ENCODE data around the gene AHNAK. TPM values are rescaled to one million over a fixed set of nuclear protein-coding genes. Genes with fewer than 3 reads are reported as not detected.

Gene AHNAK
- total RNA-seq (396 and 762 TPM in 2 replicates), polyA plus RNA-seq (209 and 220 TPM in 2 replicates), polyA minus RNA-seq (ENCODE audit: low replicate concordance) (340 and 357 TPM in 2 replicates)
- 281 and 392 TPM in 2 replicates for polyA plus RNA-seq (2012)

DNA sequence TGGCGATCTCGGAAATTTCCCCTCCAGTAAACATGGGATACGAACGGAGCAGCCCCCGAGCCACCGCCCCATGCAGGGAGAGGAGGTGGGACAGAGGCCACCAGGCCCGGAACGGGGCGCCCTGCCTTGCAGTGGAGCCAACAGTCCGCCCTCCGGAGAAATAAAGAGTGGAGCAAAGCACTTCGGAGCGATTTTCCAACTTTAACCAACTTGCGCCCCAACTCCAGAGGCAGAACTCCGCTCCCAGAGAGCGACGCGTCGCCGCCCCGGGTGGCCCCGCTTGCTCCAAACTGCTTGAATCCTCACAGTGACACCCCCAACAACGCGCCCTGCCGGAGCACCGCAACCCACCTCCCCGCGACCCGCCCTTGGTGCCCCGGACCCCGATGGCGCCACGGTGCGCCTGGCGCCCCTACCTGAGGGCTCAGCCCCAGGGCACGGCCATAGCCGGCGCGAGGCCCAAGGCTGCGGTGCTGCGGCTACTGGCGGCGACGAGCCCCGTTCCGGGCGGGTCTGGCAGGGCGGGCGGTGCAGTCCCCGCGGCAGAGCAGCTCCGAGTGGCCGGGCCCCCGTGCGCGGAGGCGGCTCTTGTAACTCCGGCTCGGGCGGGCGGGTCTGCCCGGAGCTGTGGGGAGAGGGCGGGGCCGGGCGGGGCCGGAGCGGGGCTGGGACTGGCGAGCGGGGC, at the start of gene AHNAK:
TSS of gene AHNAK (minus strand) at position 563 of the 685 bp plus-strand sequence. CDS start 10,708 bp downstream, outside the sequence.
- Histone ChIP-seq H3K36me3 (ENCODE audit: control insufficient read depth, insufficient read depth, low read length) (peaks cover 11% of the 10 kb centered on the region), H3K79me2 (ENCODE audit: control insufficient read depth, insufficient read depth, low read length) (peaks cover 67% of the 10 kb centered on the region), H3K4me1 (ENCODE audit: control insufficient read depth, extremely low read depth, insufficient read depth, low read length) (peaks cover 15% of the 10 kb centered on the region), H3K27ac (ENCODE audit: insufficient read depth, low read length) (peak within 1 kb of the TSS; percentile 83), H3K4me3 (replicated peaks in 1 of 4; ENCODE audit: control extremely low read depth in 1 of 4, insufficient read depth in 1 of 4, low read depth in 3 of 4, low read length in 4 of 4) (peak within 1 kb of the TSS; percentile 96 to 100 (median 98)), H4K20me1 (ENCODE audit: control insufficient read depth, extremely low read depth, insufficient read depth, low read length) (peaks cover 3% of the 10 kb centered on the region), H3K27me3 (ENCODE audit: control insufficient read depth, insufficient read depth, low read length) (no peaks in the 10 kb centered on the region), H2AFZ (ENCODE audit: low read length) (peak within 1 kb of the TSS; percentile 13), H3K9ac (ENCODE audit: insufficient read depth, low read length) (peak within 1 kb of the TSS; percentile 91), H3K4me2 (ENCODE audit: extremely low read depth, insufficient read depth, low read length) (peak within 1 kb of the TSS; percentile 98), H3K9me3 (ENCODE audit: control insufficient read depth, insufficient read depth, low read depth, low read length) (no peaks in the 10 kb centered on the region)
- TF ChIP-seq, protein P1, sequence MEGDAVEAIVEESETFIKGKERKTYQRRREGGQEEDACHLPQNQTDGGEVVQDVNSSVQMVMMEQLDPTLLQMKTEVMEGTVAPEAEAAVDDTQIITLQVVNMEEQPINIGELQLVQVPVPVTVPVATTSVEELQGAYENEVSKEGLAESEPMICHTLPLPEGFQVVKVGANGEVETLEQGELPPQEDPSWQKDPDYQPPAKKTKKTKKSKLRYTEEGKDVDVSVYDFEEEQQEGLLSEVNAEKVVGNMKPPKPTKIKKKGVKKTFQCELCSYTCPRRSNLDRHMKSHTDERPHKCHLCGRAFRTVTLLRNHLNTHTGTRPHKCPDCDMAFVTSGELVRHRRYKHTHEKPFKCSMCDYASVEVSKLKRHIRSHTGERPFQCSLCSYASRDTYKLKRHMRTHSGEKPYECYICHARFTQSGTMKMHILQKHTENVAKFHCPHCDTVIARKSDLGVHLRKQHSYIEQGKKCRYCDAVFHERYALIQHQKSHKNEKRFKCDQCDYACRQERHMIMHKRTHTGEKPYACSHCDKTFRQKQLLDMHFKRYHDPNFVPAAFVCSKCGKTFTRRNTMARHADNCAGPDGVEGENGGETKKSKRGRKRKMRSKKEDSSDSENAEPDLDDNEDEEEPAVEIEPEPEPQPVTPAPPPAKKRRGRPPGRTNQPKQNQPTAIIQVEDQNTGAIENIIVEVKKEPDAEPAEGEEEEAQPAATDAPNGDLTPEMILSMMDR (conservative IDR thresholded peaks at IDR 0.05 in 1 of 2, IDR thresholded peaks at IDR 0.05 in 1 of 2; ENCODE audit: low read depth in 1 of 2, low read length in 2 of 2), result no peak
- TF ChIP-seq EZH2 (IDR thresholded peaks at IDR 0.05; ENCODE audit: low read length, missing control alignments), result no peak
- peak; percentile 62 to 70 for DNase-seq (ENCODE audit: low read depth in 2 of 2)

- H3K4me1 ChIP-seq (ENCODE audit: control insufficient read depth, extremely low read depth, insufficient read depth, low read length), result peaks cover 12% of the 10 kb centered on the region
- no peaks in the 10 kb centered on the region for H4K20me1 ChIP-seq (ENCODE audit: control insufficient read depth, extremely low read depth, insufficient read depth, low read length)
- H2AFZ ChIP-seq (ENCODE audit: low read length), result no peak overlapping the region
- H3K9me3 ChIP-seq (ENCODE audit: control insufficient read depth, insufficient read depth, low read depth, low read length), result no peaks in the 10 kb centered on the region
- no peak for DNase-seq (ENCODE audit: low read depth in 2 of 2)
- H3K79me2 ChIP-seq (ENCODE audit: control insufficient read depth, insufficient read depth, low read length), result peaks cover 29% of the 10 kb centered on the region
- H3K36me3 ChIP-seq (ENCODE audit: control insufficient read depth, insufficient read depth, low read length), result peaks cover 23% of the 10 kb centered on the region
- H3K4me3 ChIP-seq (replicated peaks in 1 of 4; ENCODE audit: control extremely low read depth in 1 of 4, insufficient read depth in 1 of 4, low read depth in 3 of 4, low read length in 4 of 4), result no peak overlapping the region
- no peak for TF ChIP-seq EZH2 (IDR thresholded peaks at IDR 0.05; ENCODE audit: low read length, missing control alignments)
- TF ChIP-seq, protein P1 (conservative IDR thresholded peaks at IDR 0.05 in 1 of 2, IDR thresholded peaks at IDR 0.05 in 1 of 2; ENCODE audit: low read depth in 1 of 2, low read length in 2 of 2), result no peak
- H3K9ac ChIP-seq (ENCODE audit: insufficient read depth, low read length), result no peak overlapping the region
- H3K27ac ChIP-seq (ENCODE audit: insufficient read depth, low read length), result no peak overlapping the region
- H3K27me3 ChIP-seq (ENCODE audit: control insufficient read depth, insufficient read depth, low read length), result no peaks in the 10 kb centered on the region
- H3K4me2 ChIP-seq (ENCODE audit: extremely low read depth, insufficient read depth, low read length), result no peak overlapping the region
These were observed 48.5 kb upstream of the AHNAK start for GRCh38 chr11:62595124-62595523.

DNA sequence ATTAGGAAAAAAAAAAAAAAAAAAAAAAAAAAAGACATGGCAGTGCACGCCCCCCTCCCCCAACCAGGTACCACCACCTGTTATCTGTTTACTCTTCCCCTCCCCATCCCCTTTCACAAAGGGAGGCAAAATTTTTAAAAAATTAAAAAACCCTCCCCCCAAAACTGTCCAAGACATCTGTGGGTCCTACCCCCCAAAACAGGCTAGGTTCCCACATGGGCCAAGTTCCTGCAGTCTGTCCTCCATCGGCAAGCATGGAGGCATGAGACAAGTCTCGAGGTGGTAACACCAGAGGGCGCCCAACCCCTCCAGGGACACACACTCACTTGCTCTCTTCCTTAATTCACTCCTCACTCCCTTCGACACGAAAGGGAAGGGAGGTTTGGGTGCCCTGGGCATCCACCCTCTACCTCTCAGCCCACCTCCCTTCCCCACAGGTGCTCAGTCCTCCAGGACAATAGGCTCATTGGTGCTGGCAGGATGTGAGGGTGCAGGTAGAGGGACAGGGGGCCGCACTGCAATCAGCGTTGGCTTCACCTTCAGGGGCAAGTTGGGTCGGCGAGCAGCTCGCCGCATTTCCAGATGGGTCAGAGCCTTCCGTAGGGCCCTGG, 46.9 kb upstream of the AHNAK start:
- H4K20me1 ChIP-seq (ENCODE audit: control insufficient read depth, extremely low read depth, insufficient read depth, low read length), result no peaks in the 10 kb centered on the region
- no peak overlapping the region for H3K9ac ChIP-seq (ENCODE audit: insufficient read depth, low read length)
- peaks cover 21% of the 10 kb centered on the region for H3K79me2 ChIP-seq (ENCODE audit: control insufficient read depth, insufficient read depth, low read length)
- H3K4me3 ChIP-seq (replicated peaks in 1 of 4; ENCODE audit: control extremely low read depth in 1 of 4, insufficient read depth in 1 of 4, low read depth in 3 of 4, low read length in 4 of 4), result no peak overlapping the region
- no peak overlapping the region for H3K27ac ChIP-seq (ENCODE audit: insufficient read depth, low read length)
- no peaks in the 10 kb centered on the region for H3K27me3 ChIP-seq (ENCODE audit: control insufficient read depth, insufficient read depth, low read length)
- peaks cover 24% of the 10 kb centered on the region for H3K36me3 ChIP-seq (ENCODE audit: control insufficient read depth, insufficient read depth, low read length)
- no peak overlapping the region for H3K4me2 ChIP-seq (ENCODE audit: extremely low read depth, insufficient read depth, low read length)
- TF ChIP-seq, protein P1 (conservative IDR thresholded peaks at IDR 0.05 in 1 of 2, IDR thresholded peaks at IDR 0.05 in 1 of 2; ENCODE audit: low read depth in 1 of 2, low read length in 2 of 2), result peak; percentile 53 to 66
- no peak for TF ChIP-seq EZH2 (IDR thresholded peaks at IDR 0.05; ENCODE audit: low read length, missing control alignments)
- no peaks in the 10 kb centered on the region for H3K9me3 ChIP-seq (ENCODE audit: control insufficient read depth, insufficient read depth, low read depth, low read length)
- peaks cover 10% of the 10 kb centered on the region for H3K4me1 ChIP-seq (ENCODE audit: control insufficient read depth, extremely low read depth, insufficient read depth, low read length)
- DNase-seq (ENCODE audit: low read depth in 2 of 2), result peak; percentile 66 to 78
- no peak overlapping the region for H2AFZ ChIP-seq (ENCODE audit: low read length)

Data from fibroblast of lung (primary cell).